ENCODE data around the gene GBP5. TPM values are rescaled to one million over a fixed set of nuclear protein-coding genes. Genes with fewer than 3 reads are reported as not detected.

GBP5 gene
- total RNA-seq, 3 donors from 2014 or later: 1.8 to 3.1 (median 2.6) TPM

DNA sequence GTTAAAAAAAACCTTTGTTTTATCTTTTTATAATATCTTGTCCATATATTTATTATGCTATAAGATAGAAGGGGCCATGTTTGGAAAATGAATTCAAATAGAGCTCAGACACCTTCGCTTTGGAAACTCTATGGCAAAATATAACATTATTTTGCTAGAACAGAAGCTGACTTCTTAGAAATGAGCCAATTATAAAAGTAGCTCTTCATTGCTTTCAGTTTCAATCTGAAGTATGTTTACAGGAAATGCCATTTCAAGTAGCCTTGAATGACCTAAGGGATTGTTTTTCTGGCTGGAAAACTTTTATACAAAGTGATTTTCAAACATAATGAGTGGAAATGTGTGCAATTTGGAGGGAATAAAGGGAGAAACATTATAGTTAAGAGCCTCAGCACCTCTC lies 37.8 kb upstream of the GBP5 start:
- intact Hi-C loops (cut with DNase I; ENCODE audit: low total_unique reads): no loop called here
- no peak for TF ChIP-seq CTCF (IDR thresholded peaks at IDR 0.05)
- no peak for TF ChIP-seq POLR2AphosphoS5 (IDR thresholded peaks at IDR 0.05)
- TF ChIP-seq POLR2A (IDR thresholded peaks at IDR 0.05): no peak
- H3K27ac ChIP-seq: peak overlapping the region; percentile 64 to 77
- DNase-seq (ENCODE audit: low spot score in 2 of 2): no peak
- no peaks in the 10 kb centered on the region for H3K36me3 ChIP-seq
- H3K4me1 ChIP-seq: peaks cover 0 to 6% of the 10 kb centered on the region in 2 donors
- no peaks in the 10 kb centered on the region for H3K27me3 ChIP-seq
- peaks cover 0 to 6% of the 10 kb centered on the region in 2 donors for H3K9me3 ChIP-seq
- peak overlapping the region in 1 of 3 donors; percentile 32 for H3K4me3 ChIP-seq

DNA sequence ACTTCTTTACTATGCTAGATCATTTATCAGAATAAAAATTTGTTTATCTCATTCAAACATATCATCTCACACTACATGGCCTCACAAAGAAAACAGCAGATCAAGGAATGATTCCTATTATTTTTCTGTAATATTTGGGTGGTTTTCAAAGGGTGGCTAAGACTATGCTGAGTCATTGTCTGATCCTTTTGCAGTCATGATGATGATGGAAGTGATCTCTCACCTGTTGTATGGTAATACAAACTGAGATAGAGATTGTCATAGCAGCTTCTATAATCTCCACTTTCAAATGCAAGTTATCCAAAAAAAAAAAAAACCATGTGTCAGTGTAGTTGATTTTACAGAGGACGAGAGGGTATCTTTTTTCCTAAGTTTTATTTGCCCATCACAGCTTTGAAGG lies 37.2 kb upstream of the GBP5 start:
- H3K27ac ChIP-seq: peak overlapping the region; percentile 64 to 77
- TF ChIP-seq POLR2A (IDR thresholded peaks at IDR 0.05) (no peak), CTCF (IDR thresholded peaks at IDR 0.05) (no peak), POLR2AphosphoS5 (IDR thresholded peaks at IDR 0.05) (no peak)
- no peaks in the 10 kb centered on the region for H3K36me3 ChIP-seq
- peaks cover 0 to 6% of the 10 kb centered on the region in 2 donors for H3K4me1 ChIP-seq
- H3K9me3 ChIP-seq: no peaks in the 10 kb centered on the region
- no peak overlapping the region for H3K4me3 ChIP-seq
- intact Hi-C loops (cut with DNase I; ENCODE audit: low total_unique reads): no loop called here
- no peak for DNase-seq (ENCODE audit: low spot score in 2 of 2)
- H3K27me3 ChIP-seq: no peaks in the 10 kb centered on the region

DNA sequence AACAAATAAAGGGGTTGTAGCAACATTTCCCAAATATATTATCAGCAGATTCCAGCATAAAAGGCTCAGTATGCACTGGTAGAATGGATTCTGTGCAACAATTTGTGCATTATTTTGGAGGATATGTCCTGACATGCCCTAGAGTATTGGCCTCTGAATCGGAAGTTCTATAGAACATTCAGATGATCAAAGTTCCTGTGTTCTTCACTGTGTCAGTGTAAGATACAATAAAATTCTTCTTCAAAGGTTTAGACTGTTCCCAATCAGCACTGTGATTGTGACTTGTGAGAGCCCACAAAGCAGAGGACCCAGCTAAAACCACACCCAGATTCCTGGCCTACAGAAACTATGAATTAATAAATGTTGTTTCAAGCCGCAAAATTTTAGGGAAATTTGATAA lies 33.6 kb upstream of the GBP5 start:
- H3K27ac ChIP-seq: no peak overlapping the region
- intact Hi-C loops (cut with DNase I; ENCODE audit: low total_unique reads): no loop called here
- no peak for DNase-seq (ENCODE audit: low spot score in 2 of 2)

DNA sequence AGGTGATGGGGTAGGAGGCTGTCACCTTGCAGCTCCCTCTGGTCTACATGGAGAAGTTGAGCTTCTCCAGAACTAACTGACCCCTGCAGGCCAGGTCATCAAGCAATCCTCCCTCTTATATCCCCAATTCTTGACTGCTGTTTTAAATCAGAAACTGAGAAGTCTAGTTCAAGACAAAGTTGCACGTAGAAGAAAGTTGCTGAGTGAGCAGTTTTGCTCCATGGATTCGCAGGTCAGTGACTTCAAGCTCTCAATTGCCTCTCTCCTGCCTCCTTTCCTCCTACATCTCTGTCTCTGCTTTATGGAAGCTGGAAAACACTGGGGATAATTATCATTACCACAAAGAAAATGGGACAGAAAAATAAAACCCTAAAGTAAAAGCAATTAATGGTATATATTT lies 32.8 kb upstream of the GBP5 start:
- TF ChIP-seq POLR2A (IDR thresholded peaks at IDR 0.05) (no peak), CTCF (IDR thresholded peaks at IDR 0.05) (no peak), POLR2AphosphoS5 (IDR thresholded peaks at IDR 0.05) (no peak)
- Histone ChIP-seq H3K27me3 (no peaks in the 10 kb centered on the region), H3K4me3 (no peak overlapping the region), H3K9me3 (peaks cover 0 to 5% of the 10 kb centered on the region in 2 donors), H3K27ac (no peak overlapping the region), H3K4me1 (no peaks in the 10 kb centered on the region), H3K36me3 (no peaks in the 10 kb centered on the region)
- no peak for DNase-seq (ENCODE audit: low spot score in 2 of 2)
- intact Hi-C loops (cut with DNase I; ENCODE audit: low total_unique reads): no loop called here

More for the DNA sequence above, 33.6 kb upstream of the GBP5 start:
- peaks cover 0 to 2% of the 10 kb centered on the region in 2 donors for H3K4me1 ChIP-seq
- no peak overlapping the region for H3K4me3 ChIP-seq
- TF ChIP-seq POLR2AphosphoS5 (IDR thresholded peaks at IDR 0.05) (no peak), POLR2A (IDR thresholded peaks at IDR 0.05) (no peak), CTCF (IDR thresholded peaks at IDR 0.05) (no peak)
- no peaks in the 10 kb centered on the region for H3K36me3 ChIP-seq
- no peaks in the 10 kb centered on the region for H3K27me3 ChIP-seq
- peaks cover 0 to 5% of the 10 kb centered on the region in 2 donors for H3K9me3 ChIP-seq

DNA sequence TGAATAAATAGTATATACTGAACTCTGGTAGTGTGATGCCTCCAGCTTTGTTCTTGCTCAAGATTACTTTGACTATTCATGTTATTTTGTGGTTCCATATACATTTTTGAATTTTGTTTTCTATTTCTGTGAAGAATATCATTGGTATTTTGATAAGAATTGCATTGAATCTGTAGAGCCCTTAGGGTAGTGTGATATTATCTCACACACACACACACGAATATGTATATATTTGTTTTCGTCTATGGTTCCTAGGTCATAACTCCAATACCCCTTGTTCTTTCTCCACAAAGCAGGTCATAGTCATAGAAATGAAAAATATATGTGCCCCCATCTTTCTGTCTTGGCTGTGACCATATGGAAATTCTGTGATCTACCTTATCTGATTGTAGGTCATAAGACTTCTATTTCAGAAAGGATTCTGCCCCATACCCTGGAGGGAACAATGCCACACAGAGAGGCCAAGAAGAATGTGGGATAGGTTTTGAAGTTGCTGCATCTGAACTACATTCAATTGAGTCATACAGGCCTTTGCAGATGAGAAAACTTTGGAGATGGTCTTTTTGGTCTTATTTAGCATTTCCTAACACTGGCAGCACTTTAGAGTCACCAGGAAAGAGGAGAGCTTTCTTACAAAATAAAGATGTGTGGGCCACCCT lies 32.0 kb upstream of the GBP5 start:
- H3K27ac ChIP-seq: no peak overlapping the region
- H3K9me3 ChIP-seq: peaks cover 0 to 5% of the 10 kb centered on the region in 2 donors
- intact Hi-C loops (cut with DNase I; ENCODE audit: low total_unique reads): no loop called here
- H3K4me1 ChIP-seq: no peaks in the 10 kb centered on the region
- no peak for TF ChIP-seq POLR2AphosphoS5 (IDR thresholded peaks at IDR 0.05)
- no peak for TF ChIP-seq CTCF (IDR thresholded peaks at IDR 0.05)
- TF ChIP-seq POLR2A (IDR thresholded peaks at IDR 0.05): no peak
- no peak overlapping the region for H3K4me3 ChIP-seq
- H3K27me3 ChIP-seq: no peaks in the 10 kb centered on the region
- no peak for DNase-seq (ENCODE audit: low spot score in 2 of 2)
- H3K36me3 ChIP-seq: no peaks in the 10 kb centered on the region

All from breast epithelium (tissue), 4 donors.